KOPT-K1 (cell line): ENCODE measurements around the gene COL18A1.

Experiments used
- H3K27ac ChIP-seq: fragments of 200-600 bp; sonication (generic); 2 replicates; pipeline ENCODE4 v1.5.1; 2016; ENCODE audit warnings: antibody characterized with exemption, mild to moderate bottlenecking, low read depth, low read length; ENCODE audit not compliant: poor library complexity, severe bottlenecking
- H3K36me3 ChIP-seq: fragments of 200-600 bp; sonication (generic); 2 replicates; pipeline ENCODE4 v1.5.1; 2017; ENCODE audit warnings: antibody characterized with exemption, mild to moderate bottlenecking, low read length, moderate library complexity; ENCODE audit not compliant: insufficient read depth
- H3K9me3 ChIP-seq: fragments of 200-600 bp; sonication (generic); 2 replicates; pipeline ENCODE4 v1.5.1; 2017; ENCODE audit warnings: antibody characterized with exemption, low read length, mild to moderate bottlenecking; ENCODE audit not compliant: insufficient read depth, poor library complexity, severe bottlenecking

COL18A1 gene

DNA sequence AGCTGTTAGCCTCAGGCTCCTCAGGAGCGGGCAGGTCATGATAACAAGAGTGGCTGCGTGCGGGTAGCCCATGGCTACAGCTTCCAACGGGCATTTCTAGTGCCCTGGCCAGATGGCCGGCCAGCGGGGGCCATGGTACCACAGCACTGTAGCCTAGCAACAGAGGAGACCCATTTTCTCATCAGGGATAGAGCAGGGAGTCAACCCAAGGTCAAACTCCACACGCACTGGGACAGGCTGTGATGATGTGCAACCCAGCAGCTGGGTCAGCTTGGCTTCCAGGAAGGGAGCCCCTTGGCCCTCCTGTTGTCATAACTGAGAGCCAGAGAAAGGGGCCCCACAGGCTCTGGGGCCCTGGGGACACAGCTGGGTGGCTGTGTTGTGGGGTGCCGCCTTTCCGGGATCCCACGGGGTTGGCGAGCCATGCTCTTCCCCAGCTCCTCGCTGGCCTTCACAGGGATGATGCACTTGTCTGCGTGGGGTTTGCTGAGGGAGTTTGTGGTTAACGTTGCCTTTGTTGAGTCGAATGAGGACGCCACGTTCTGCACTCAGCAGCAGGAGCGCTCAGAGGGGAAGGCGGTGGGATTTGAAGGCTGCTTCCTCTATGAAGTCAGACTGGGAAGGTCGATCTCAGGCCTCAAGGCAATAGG is 46.3 kb downstream of the COL18A1 start:
- Histone ChIP-seq H3K36me3 (no peaks in the 10 kb centered on the region), H3K27ac (no peak overlapping the region), H3K9me3 (peaks cover 3% of the 10 kb centered on the region)

DNA sequence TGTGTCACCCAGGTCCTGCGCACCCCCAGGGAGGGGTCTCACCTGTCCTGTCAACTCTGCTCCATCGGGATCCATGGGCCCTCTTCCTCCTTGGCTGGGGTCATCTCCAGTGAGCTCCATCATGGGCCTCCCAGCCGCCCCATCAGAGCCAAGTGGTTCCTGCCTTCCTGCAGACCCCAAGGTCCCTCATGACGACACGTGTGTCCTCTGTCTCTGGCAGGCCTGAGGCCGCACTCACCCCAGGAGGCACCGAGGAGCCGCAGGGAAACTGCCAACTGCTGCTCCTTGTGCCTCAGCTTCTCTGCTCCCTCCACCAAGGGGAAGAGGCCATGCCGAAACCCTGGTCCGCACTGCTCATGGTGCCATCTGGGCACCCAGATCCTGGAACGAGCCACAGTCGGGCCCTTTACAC is 46.8 kb downstream of the COL18A1 start:
- Histone ChIP-seq H3K36me3 (no peaks in the 10 kb centered on the region), H3K9me3 (no peaks in the 10 kb centered on the region), H3K27ac (no peak overlapping the region)

DNA sequence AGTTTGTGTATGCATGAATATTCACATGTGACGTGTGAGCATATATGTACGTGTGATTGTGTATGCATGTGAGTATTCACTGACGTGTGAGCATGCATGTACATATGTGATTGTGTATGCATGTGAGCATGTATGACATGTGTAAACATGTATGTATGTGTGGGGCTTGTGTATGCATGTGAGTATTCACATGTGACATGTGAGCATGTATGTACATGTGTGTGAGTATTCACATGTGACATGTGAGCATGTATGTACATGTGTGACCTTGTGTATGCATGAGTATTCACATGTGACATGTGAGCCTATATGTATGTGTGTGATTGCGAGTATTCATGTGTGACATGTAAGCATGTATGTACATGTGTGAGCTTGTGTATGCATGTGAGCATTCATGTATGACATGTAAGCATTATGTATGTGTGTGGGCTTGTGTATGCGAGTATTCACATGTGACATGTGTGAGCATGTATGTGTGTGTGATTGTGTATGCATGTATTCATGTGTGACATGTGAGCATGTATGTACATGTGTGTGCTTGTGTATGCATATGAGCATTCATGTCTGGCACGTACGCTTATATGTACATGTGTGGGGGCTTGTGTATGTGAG is 47.8 kb downstream of the COL18A1 start:
- no peaks in the 10 kb centered on the region for H3K9me3 ChIP-seq
- no peaks in the 10 kb centered on the region for H3K36me3 ChIP-seq
- H3K27ac ChIP-seq: no peak overlapping the region

GRCh38 chr21:45453308-45453950 is 48.5 kb downstream of the COL18A1 start:
- Histone ChIP-seq H3K27ac (no peak overlapping the region), H3K36me3 (no peaks in the 10 kb centered on the region), H3K9me3 (no peaks in the 10 kb centered on the region)

DNA sequence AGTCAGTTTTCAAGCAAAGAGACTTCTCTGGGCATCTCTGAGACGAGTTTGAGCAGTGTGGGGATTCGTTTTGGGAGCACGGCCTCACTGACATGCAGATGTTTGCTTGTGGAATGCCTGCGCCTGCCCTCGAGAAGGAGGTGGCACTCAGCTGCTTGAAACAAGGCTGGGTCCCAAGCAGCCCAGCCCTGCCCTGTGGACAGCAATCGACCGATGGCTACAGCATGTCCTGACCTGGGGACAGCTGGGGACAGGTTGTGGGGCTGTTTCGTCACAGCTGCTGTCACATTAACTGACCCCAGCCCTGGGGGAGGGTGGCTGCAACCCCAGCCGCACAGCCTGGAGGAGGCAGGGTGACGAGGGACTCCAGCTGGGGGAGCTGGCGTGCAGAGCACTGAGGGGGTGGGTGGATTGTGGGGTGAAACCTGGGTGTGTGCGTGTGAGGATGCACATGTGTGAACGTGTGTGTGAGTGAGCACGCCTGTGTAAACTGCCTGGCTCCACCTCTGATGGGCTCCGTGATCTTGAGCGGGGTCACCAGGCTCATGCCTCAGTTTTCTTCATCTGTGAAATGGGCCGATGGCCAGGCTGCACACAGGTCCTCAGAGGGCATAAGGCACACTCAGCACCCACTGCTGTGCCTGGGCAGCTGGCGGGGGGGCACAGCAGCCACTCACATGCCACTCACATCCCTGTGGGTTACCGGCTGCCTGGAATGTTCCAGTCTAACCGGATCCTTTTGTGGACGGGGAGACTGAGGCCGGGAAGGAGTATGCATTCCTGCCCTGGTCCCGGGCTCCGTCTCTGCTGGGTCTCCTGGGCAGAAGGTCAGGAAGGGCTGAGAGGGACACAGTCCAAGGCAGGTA is 49.3 kb downstream of the COL18A1 start:
- Histone ChIP-seq H3K36me3 (no peaks in the 10 kb centered on the region), H3K27ac (no peak overlapping the region), H3K9me3 (no peaks in the 10 kb centered on the region)

- Histone ChIP-seq H3K9me3 (no peaks in the 10 kb centered on the region), H3K27ac (no peak overlapping the region), H3K36me3 (no peaks in the 10 kb centered on the region)
Measured at GRCh38 chr21:45454926-45455673, 50.1 kb downstream of the COL18A1 start.

- no peaks in the 10 kb centered on the region for H3K36me3 ChIP-seq
- no peaks in the 10 kb centered on the region for H3K9me3 ChIP-seq
- no peak overlapping the region for H3K27ac ChIP-seq
Measured at GRCh38 chr21:45455674-45456583, 51.0 kb downstream of the COL18A1 start.

DNA sequence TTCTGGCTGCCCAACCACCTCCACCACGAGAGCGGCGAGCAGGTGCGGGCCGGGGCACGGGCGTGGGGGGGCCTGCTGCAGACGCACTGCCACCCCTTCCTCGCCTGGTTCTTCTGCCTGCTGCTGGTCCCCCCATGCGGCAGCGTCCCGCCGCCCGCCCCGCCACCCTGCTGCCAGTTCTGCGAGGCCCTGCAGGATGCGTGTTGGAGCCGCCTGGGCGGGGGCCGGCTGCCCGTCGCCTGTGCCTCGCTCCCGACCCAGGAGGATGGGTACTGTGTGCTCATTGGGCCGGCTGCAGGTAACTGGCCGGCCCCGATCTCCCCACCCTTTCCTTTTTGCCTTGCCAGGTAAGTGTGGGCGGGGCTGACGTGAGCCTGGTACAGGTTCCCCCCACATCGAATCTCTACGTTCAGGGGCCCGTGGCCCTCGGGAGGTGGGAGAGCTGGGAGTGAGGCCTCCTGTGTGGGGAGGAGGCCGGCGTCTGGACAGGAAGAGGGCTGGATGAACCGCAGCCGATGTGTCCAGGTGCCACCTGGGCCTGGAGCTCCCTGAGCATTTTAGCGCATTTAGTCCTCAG is 51.7 kb downstream of the COL18A1 start:
- Histone ChIP-seq H3K9me3 (no peaks in the 10 kb centered on the region), H3K36me3 (no peaks in the 10 kb centered on the region), H3K27ac (no peak overlapping the region)

- H3K36me3 ChIP-seq: no peaks in the 10 kb centered on the region
- no peak overlapping the region for H3K27ac ChIP-seq
- peaks cover 3% of the 10 kb centered on the region for H3K9me3 ChIP-seq
Measured at GRCh38 chr21:45457161-45457831, 52.3 kb downstream of the COL18A1 start.

GRCh38 chr21:45457832-45458172 is 52.8 kb downstream of the COL18A1 start:
- H3K36me3 ChIP-seq: no peaks in the 10 kb centered on the region
- peaks cover 8% of the 10 kb centered on the region for H3K9me3 ChIP-seq
- H3K27ac ChIP-seq: no peak overlapping the region

DNA sequence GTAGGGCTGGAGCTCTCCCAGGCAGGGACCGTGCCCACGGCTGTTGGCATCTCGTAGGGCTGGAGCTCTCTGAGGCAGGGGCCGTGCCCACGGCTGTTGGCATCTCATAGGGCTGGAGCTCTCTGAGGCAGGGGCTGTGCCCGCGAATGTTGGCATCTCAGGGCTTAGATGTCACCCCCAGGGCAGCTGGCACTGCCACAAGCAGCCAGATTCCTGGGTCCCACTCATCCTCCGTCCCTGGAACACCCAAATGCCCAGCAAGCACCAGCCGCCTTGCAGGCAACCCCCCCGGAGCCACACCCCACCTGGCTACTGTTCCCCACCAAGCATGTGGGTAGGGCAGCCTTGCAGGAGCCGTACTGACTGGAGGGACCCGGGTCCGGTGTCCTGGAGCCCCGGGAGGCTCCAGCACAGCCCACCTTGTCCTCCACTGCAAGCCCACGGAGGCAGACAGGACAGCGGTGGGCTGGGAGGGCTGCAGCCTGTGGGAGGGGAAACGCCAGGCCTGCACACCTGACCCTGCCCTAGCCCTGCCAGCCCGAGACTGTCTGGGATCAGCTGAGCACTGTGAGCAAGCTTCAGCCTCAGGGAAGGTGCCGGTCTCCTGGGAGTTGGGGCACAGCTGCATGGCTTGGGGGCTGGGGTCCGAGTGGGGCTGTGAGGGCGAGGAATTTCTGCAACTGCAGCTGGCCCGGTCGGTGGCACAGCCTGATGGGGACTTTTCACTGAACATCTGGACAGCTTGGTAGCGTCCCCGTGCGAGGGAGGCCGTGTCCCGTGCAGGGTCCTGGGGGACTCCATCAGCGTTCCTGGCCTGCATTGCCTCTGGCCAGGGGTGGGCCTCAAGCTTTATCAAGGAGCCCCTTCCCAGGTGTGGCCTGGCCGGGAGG is 53.6 kb downstream of the COL18A1 start:
- H3K36me3 ChIP-seq: no peaks in the 10 kb centered on the region
- H3K9me3 ChIP-seq: peaks cover 16% of the 10 kb centered on the region
- H3K27ac ChIP-seq: no peak overlapping the region

GRCh38 chr21:45459171-45460010 is 54.4 kb downstream of the COL18A1 start:
- Histone ChIP-seq H3K27ac (no peak overlapping the region), H3K9me3 (peaks cover 17% of the 10 kb centered on the region), H3K36me3 (no peaks in the 10 kb centered on the region)
